ENCODE measurements around the gene ARHGEF3.

Gene ARHGEF3

DNA sequence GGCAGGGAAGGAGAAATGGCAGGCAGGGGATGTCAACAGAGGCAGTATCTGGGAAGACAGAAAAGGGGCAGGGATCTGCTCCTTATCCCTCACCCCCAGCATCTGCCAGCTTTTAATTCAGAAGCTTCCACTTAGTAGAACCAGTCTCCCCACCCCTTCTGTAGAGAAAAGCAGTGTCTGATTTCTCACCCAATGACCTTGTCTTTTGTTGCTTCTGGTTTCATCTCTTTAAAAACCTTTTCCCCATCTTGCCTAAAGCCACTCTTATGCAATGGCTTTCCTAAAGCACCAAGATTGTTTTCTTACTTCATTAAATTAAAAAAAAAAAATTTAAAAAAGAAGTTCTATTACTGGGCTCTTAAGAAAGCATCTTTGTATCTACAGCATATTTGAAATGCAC lies 27.8 kb downstream of the ARHGEF3 start:
- TF ChIP-seq CTCF (IDR thresholded peaks at IDR 0.05; ENCODE audit: borderline replicate concordance, insufficient read depth, low read depth, low read length) = no peak
- H3K4me3 ChIP-seq (ENCODE audit: low read depth, low read length) = no peak overlapping the region

DNA sequence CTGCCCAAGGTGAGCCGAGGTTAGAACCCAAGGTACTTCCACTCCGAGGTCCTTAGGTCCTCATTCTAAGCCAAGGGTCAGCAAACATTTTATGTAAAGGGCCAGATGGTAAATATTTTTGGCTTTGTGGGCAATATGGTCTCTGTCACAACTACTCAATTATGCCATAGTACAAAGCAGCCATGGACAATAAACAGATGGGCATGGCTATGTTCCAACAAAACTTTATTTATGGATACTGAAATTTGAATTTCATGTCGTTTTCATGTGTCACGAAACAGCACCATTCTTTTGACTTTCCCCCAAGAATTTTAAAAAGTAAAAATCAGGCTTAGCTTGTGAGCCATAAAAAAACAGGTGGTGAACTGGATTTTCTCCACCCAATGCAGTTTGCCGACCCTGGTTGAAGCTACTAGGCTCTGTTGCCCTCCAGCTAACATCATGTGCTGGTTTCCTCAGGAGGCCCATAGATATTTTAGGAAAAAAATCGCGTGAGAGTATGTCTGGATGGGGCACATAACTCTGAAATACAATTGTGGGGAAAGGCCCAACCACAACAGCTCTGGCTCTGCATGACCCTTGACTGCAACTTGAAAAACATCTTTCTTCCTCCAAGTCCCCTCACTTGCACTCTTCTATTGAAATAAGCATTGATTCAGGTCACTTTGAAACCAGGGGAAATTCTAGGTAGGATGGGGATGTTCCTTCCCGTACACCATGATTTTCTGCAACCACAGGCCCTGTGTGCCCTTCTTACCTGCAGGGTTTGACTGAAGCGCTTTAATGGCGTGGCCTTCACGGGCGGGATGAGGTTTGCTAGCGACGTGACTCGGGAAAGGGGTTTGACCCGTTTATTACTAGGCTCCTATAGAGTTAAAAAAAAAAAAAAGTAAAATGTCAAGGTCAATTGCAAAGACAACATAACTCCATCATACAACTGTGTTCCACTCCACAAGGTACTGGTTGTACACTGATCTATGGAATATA lies 28.5 kb downstream of the ARHGEF3 start:
- TF ChIP-seq CTCF (IDR thresholded peaks at IDR 0.05; ENCODE audit: borderline replicate concordance, insufficient read depth, low read depth, low read length) = no peak

GRCh38 chr3:56771376-56771775 lies 30.4 kb downstream of the ARHGEF3 start:
- TF ChIP-seq CTCF (IDR thresholded peaks at IDR 0.05; ENCODE audit: borderline replicate concordance, insufficient read depth, low read depth, low read length) = no peak
- no peak overlapping the region for H3K4me3 ChIP-seq (ENCODE audit: low read depth, low read length)

More for the DNA sequence above, 28.5 kb downstream of the ARHGEF3 start:
- H3K4me3 ChIP-seq (ENCODE audit: low read depth, low read length) = no peak overlapping the region

DNA sequence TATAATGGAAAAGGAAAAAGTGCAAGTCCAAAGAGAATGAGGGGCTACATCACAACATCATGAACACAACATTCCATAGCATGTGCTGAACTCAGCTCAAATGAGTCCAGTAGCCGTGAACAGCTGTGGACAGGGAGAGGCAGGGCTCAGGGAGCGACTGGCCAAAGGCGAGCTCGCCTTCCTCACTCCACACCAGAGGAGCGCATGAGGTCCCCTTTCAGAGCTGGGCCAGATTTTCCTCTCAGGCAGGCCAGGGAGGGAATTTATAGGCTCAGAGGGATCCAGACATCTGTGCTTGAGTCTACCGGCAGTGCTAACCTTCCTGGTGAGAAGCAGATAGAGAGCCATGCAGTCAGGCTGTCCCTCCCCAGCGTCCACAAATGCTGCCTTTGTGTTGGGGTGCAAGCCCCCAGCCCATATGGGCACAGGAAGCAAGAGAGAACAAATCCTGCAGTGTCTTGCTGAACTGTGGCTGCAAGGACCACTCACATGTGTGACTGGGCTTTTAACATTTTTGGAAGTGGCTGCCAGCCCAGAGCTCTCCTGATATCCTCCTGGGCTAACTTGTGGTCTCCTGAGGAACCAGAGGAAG lies 32.5 kb downstream of the ARHGEF3 start:
- no peak overlapping the region for H3K4me3 ChIP-seq (ENCODE audit: low read depth, low read length)
- no peak for TF ChIP-seq CTCF (IDR thresholded peaks at IDR 0.05; ENCODE audit: borderline replicate concordance, insufficient read depth, low read depth, low read length)

DNA sequence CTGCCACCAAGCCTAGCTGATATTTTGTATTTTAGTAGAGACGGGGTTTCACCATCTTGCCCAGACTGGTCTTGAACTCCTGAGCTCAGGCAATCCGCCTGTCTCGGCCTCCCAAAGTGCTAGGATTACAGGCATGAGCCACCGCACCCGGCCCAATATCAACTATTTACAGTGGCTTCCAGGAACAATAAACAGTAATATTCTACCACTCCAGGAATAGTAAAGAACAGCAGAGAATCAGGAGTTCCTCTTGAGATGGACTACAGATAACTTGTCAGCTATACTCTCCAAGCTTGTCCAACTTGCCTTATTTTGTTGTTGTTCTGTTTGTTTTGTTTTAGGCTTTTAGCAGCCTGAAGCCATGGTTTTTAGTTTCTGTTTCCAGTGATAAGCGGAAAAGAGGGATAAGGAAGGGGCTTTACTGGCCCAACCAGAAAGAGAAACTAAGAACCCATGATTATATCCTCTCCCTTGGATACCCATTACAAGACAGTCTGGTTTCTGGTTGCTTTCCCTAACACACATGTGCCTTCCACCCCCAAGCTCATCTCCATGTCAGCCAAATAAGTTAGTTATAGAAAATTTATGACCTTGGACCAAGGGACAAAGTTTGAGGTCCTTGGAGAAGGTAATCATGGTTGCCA lies 36.7 kb downstream of the ARHGEF3 start:
- no peak overlapping the region for H3K4me3 ChIP-seq (ENCODE audit: low read depth, low read length)
- TF ChIP-seq CTCF (IDR thresholded peaks at IDR 0.05; ENCODE audit: borderline replicate concordance, insufficient read depth, low read depth, low read length) = no peak

- no peak for TF ChIP-seq CTCF (IDR thresholded peaks at IDR 0.05; ENCODE audit: borderline replicate concordance, insufficient read depth, low read depth, low read length)
- no peak overlapping the region for H3K4me3 ChIP-seq (ENCODE audit: low read depth, low read length)
Measured at GRCh38 chr3:56764184-56764583, 37.6 kb downstream of the ARHGEF3 start.

Data from GM12875 (cell line).